ENCODE measurements around the gene SLC25A24.
"Not testable (repeated sequence)": the region's sequence is repeated elsewhere in the genome, so short reads cannot be mapped to it uniquely, and the experiment has no call there.

Gene SLC25A24

GRCh38 chr1:108232183-108232582 lies 32.0 kb upstream of the SLC25A24 start:
- H2AFZ ChIP-seq (ENCODE audit: low read depth, low read length); H3K18ac ChIP-seq (ENCODE audit: low read depth in 1 of 2, low read length in 2 of 2); H3K27ac ChIP-seq (ENCODE audit: low read length, poor library complexity, severe bottlenecking); H4K8ac ChIP-seq (ENCODE audit: low read length); H2BK12ac ChIP-seq (ENCODE audit: low read length in 2 of 2); H3K36me3 ChIP-seq (ENCODE audit: control insufficient read depth in 1 of 2, insufficient read depth in 2 of 2, low read depth in 1 of 2, low read length in 2 of 2); H2AK5ac ChIP-seq (ENCODE audit: low read length, severe bottlenecking); H3K9me3 ChIP-seq (ENCODE audit: control insufficient read depth, low read length); H2BK120ac ChIP-seq (ENCODE audit: low read depth, low read length); DNase-seq; H3K4ac ChIP-seq (ENCODE audit: low read depth in 1 of 2, low read length in 2 of 2); H3K27me3 ChIP-seq (ENCODE audit: control insufficient read depth in 1 of 2, insufficient read depth in 1 of 2, low read length in 2 of 2); H3K4me2 ChIP-seq (ENCODE audit: low read length, poor library complexity, severe bottlenecking); H4K91ac ChIP-seq (ENCODE audit: low read length); H3K79me1 ChIP-seq (replicated peaks; ENCODE audit: low read length, poor library complexity, severe bottlenecking); H3K14ac ChIP-seq (ENCODE audit: low read length in 2 of 2); H3K4me1 ChIP-seq (ENCODE audit: control insufficient read depth, insufficient read depth, low read depth, low read length); H2BK15ac ChIP-seq (ENCODE audit: low read depth, poor library complexity, severe bottlenecking); H2BK5ac ChIP-seq (ENCODE audit: low read depth, low read length, poor library complexity, severe bottlenecking); H3K23ac ChIP-seq (ENCODE audit: low read length in 2 of 2); H3K4me3 ChIP-seq (ENCODE audit: insufficient read depth in 1 of 2, low read depth in 1 of 2, low read length in 2 of 2); H3K9ac ChIP-seq (ENCODE audit: low read length): not testable (repeated sequence)
- no CpG with 5 or more reads among the region's 3 CpGs for WGBS

GRCh38 chr1:108229976-108230375 lies 29.8 kb upstream of the SLC25A24 start:
- not testable (repeated sequence) for H3K27me3 ChIP-seq (ENCODE audit: control insufficient read depth in 1 of 2, insufficient read depth in 1 of 2, low read length in 2 of 2); DNase-seq; H2BK120ac ChIP-seq (ENCODE audit: low read depth, low read length); H4K91ac ChIP-seq (ENCODE audit: low read length); H3K9ac ChIP-seq (ENCODE audit: low read length); H2AK5ac ChIP-seq (ENCODE audit: low read length, severe bottlenecking); H2AFZ ChIP-seq (ENCODE audit: low read depth, low read length); H2BK5ac ChIP-seq (ENCODE audit: low read depth, low read length, poor library complexity, severe bottlenecking); H3K36me3 ChIP-seq (ENCODE audit: control insufficient read depth in 1 of 2, insufficient read depth in 2 of 2, low read depth in 1 of 2, low read length in 2 of 2); H3K4me2 ChIP-seq (ENCODE audit: low read length, poor library complexity, severe bottlenecking); H3K4me3 ChIP-seq (ENCODE audit: insufficient read depth in 1 of 2, low read depth in 1 of 2, low read length in 2 of 2); H3K4ac ChIP-seq (ENCODE audit: low read depth in 1 of 2, low read length in 2 of 2); H3K9me3 ChIP-seq (ENCODE audit: control insufficient read depth, low read length); H2BK12ac ChIP-seq (ENCODE audit: low read length in 2 of 2); H3K18ac ChIP-seq (ENCODE audit: low read depth in 1 of 2, low read length in 2 of 2); H3K4me1 ChIP-seq (ENCODE audit: control insufficient read depth, insufficient read depth, low read depth, low read length); H4K8ac ChIP-seq (ENCODE audit: low read length); H3K79me1 ChIP-seq (replicated peaks; ENCODE audit: low read length, poor library complexity, severe bottlenecking); H3K14ac ChIP-seq (ENCODE audit: low read length in 2 of 2); H3K23ac ChIP-seq (ENCODE audit: low read length in 2 of 2); H3K27ac ChIP-seq (ENCODE audit: low read length, poor library complexity, severe bottlenecking); H2BK15ac ChIP-seq (ENCODE audit: low read depth, poor library complexity, severe bottlenecking)
- no CpG with 5 or more reads among the region's 3 CpGs for WGBS

GRCh38 chr1:108227772-108228171 lies 27.6 kb upstream of the SLC25A24 start:
- not testable (repeated sequence) for H3K4me2 ChIP-seq (ENCODE audit: low read length, poor library complexity, severe bottlenecking); H3K4me3 ChIP-seq (ENCODE audit: insufficient read depth in 1 of 2, low read depth in 1 of 2, low read length in 2 of 2); DNase-seq; H3K14ac ChIP-seq (ENCODE audit: low read length in 2 of 2); H3K18ac ChIP-seq (ENCODE audit: low read depth in 1 of 2, low read length in 2 of 2); H3K9ac ChIP-seq (ENCODE audit: low read length); H3K27ac ChIP-seq (ENCODE audit: low read length, poor library complexity, severe bottlenecking); H2BK15ac ChIP-seq (ENCODE audit: low read depth, poor library complexity, severe bottlenecking); H2BK5ac ChIP-seq (ENCODE audit: low read depth, low read length, poor library complexity, severe bottlenecking); H3K79me1 ChIP-seq (replicated peaks; ENCODE audit: low read length, poor library complexity, severe bottlenecking); H3K36me3 ChIP-seq (ENCODE audit: control insufficient read depth in 1 of 2, insufficient read depth in 2 of 2, low read depth in 1 of 2, low read length in 2 of 2); H2AFZ ChIP-seq (ENCODE audit: low read depth, low read length); H4K91ac ChIP-seq (ENCODE audit: low read length); H2BK120ac ChIP-seq (ENCODE audit: low read depth, low read length); H2BK12ac ChIP-seq (ENCODE audit: low read length in 2 of 2); H4K8ac ChIP-seq (ENCODE audit: low read length); H3K23ac ChIP-seq (ENCODE audit: low read length in 2 of 2); H3K4ac ChIP-seq (ENCODE audit: low read depth in 1 of 2, low read length in 2 of 2); H2AK5ac ChIP-seq (ENCODE audit: low read length, severe bottlenecking); H3K9me3 ChIP-seq (ENCODE audit: control insufficient read depth, low read length); H3K4me1 ChIP-seq (ENCODE audit: control insufficient read depth, insufficient read depth, low read depth, low read length); H3K27me3 ChIP-seq (ENCODE audit: control insufficient read depth in 1 of 2, insufficient read depth in 1 of 2, low read length in 2 of 2)
- WGBS = no CpG with 5 or more reads among the region's 7 CpGs

GRCh38 chr1:108226855-108227254 lies 26.7 kb upstream of the SLC25A24 start:
- H3K4me2 ChIP-seq (ENCODE audit: low read length, poor library complexity, severe bottlenecking); H3K14ac ChIP-seq (ENCODE audit: low read length in 2 of 2); H2AFZ ChIP-seq (ENCODE audit: low read depth, low read length); H3K4ac ChIP-seq (ENCODE audit: low read depth in 1 of 2, low read length in 2 of 2); H2BK15ac ChIP-seq (ENCODE audit: low read depth, poor library complexity, severe bottlenecking); H2BK120ac ChIP-seq (ENCODE audit: low read depth, low read length); H3K23ac ChIP-seq (ENCODE audit: low read length in 2 of 2); H2BK12ac ChIP-seq (ENCODE audit: low read length in 2 of 2); H3K18ac ChIP-seq (ENCODE audit: low read depth in 1 of 2, low read length in 2 of 2); H3K36me3 ChIP-seq (ENCODE audit: control insufficient read depth in 1 of 2, insufficient read depth in 2 of 2, low read depth in 1 of 2, low read length in 2 of 2); H4K8ac ChIP-seq (ENCODE audit: low read length); H3K4me3 ChIP-seq (ENCODE audit: insufficient read depth in 1 of 2, low read depth in 1 of 2, low read length in 2 of 2); H2BK5ac ChIP-seq (ENCODE audit: low read depth, low read length, poor library complexity, severe bottlenecking); H3K27ac ChIP-seq (ENCODE audit: low read length, poor library complexity, severe bottlenecking); H3K9ac ChIP-seq (ENCODE audit: low read length); H3K4me1 ChIP-seq (ENCODE audit: control insufficient read depth, insufficient read depth, low read depth, low read length); H3K27me3 ChIP-seq (ENCODE audit: control insufficient read depth in 1 of 2, insufficient read depth in 1 of 2, low read length in 2 of 2); H3K9me3 ChIP-seq (ENCODE audit: control insufficient read depth, low read length); DNase-seq; H4K91ac ChIP-seq (ENCODE audit: low read length); H2AK5ac ChIP-seq (ENCODE audit: low read length, severe bottlenecking); H3K79me1 ChIP-seq (replicated peaks; ENCODE audit: low read length, poor library complexity, severe bottlenecking): not testable (repeated sequence)
- WGBS = no CpG with 5 or more reads among the region's 4 CpGs

All from mesenchymal stem cell (in vitro differentiated cells and primary cell).